Pancreas (tissue), 10 donors: ENCODE results near the gene CIRBP. TPM values are rescaled to one million over a fixed set of nuclear protein-coding genes. Genes with fewer than 3 reads are reported as not detected.

ENCODE experiments used
- ATAC-seq, 4 donors: fragments of 200-7000 bp; cut with Tn5 transposase; one replicate each; pipeline versions ENCODE4 v1.8.0 to v1.9.1; 2020; ENCODE audit warnings: mild to moderate bottlenecking in 4 of 4, moderate library complexity in 4 of 4
- DNase-seq, 6 donors: peaks; one replicate each; pipeline ENCODE4 v3.0.0-alpha.2; 2020
- FAIRE-seq: peaks from 2 replicates; lab custom pipeline; 2012; peaks lifted over from hg19 to GRCh38; lab: Jason Lieb, UNC
- H3K27ac ChIP-seq, 4 donors: fragments of 200-600 bp; sonication (generic); 1 replicate in 3 of 4; 2 replicates in 1 of 4; pipeline versions ENCODE4 v1.5.0 to v1.8.0; 2020
- H3K27me3 ChIP-seq, 4 donors: fragments of 200-600 bp; one replicate each; pipeline ENCODE4 v1.8.0; 2021
- H3K36me3 ChIP-seq, 3 donors: fragments of 200-600 bp; sonication (generic) in 1 of 3; one replicate each; pipeline versions ENCODE4 v1.5.0 to v1.8.0; 2020 to 2021
- H3K4me1 ChIP-seq, 3 donors: fragments of 200-600 bp; one replicate each; pipeline ENCODE4 v1.8.0; 2021
- H3K4me3 ChIP-seq, 4 donors: fragments of 200-600 bp; sonication (generic) in 2 of 4; one replicate each; pipeline versions ENCODE4 v1.5.0 to v1.8.0; 2020 to 2021
- H3K9me3 ChIP-seq, 4 donors: fragments of 200-600 bp; one replicate each; pipeline ENCODE4 v1.8.0; 2021
- CTCF ChIP-seq, 4 donors: fragments of 200-600 bp; sonication (generic) in 3 of 4; IDR thresholded peaks; one replicate each; pipeline versions ENCODE4 v1.5.0 to v1.8.0; 2021; ENCODE audit warnings: antibody characterized with exemption in 4 of 4
- WGBS, 2 donors: extraction: QIAGEN DNeasy Blood & Tissue Kit; methylation state at CpG; one replicate each; pipeline ENCODE4 v1.1.7; 2013; 5-methylcytosine and 5-hydroxymethylcytosine counted together
- intact Hi-C, 3 donors: fragments of 100-400 bp; cut with DNase I; formaldehyde crosslinking; loops; one replicate each; pipeline versions ENCODE4 v1.11.1 to v1.14.2; 2022
- polyA plus RNA-seq, 2 donors: library from polyadenylated mRNA; stranded (reverse); fragments of 200-250 nt; gene quantifications; one replicate each; pipeline ENCODE4 v1.2.3, GENCODE V29; 2013
- total RNA-seq, 6 donors: library from RNA; stranded (reverse); fragmentation: NEBNext Ultra II Directional in 4 of 6; extraction: Animal tissue kit (Norgen Biotek cat#: 25700) in 4 of 6; gene quantifications; one replicate each; pipeline versions ENCODE4 v1.2.1 to v1.2.4, GENCODE V29; 2021 to 2023
- donor health status: healthy with polysubstance abuse.
- donor health status: DM: no; HTN: no; CAD: no; lungs with moderate emphysema.
- donor health status: DM: no; HTN: no; CAD: no.
- donor health status: control.
- donor health status: control.
- donor health status: Bipolar disorder and iron deficiency.
- donor health status: DM: yes; HTN: yes; CAD: no.
- donor health status: DM: no; HTN: no; CAD: no.
- donor health status: DM: no; HTN: no; CAD: no.
- donor health status: DM: yes; HTN: yes; CAD: no.

Gene CIRBP
- total and polyA plus RNA-seq, 8 donors = 232 to 1,009 (median 539) TPM

DNA sequence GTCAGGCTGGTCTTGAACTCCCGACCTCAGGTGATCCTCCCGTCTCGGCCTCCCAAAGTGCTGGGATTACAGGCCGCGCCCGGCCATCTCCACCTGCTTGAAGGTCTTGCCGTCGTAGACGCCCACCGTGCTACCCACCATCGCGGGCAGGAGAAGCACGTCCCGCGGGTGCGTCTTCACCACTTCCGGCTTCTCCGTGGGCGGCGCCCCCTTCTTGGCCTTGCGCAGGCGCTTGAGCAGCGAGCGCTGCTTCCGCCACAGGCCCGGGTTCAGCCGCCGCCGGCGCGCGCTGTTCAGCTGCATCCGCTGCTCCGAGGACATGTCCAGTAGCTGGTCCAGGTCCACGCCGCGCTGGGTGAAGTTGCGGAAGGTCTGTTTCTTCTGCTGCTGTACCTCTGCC, 38.2 kb downstream of the CIRBP start:
- H3K9me3 ChIP-seq = no peaks in the 10 kb centered on the region
- peak in 2 of 6 donors; percentile 22 to 39 for DNase-seq
- no peaks in the 10 kb centered on the region for H3K27me3 ChIP-seq
- no peaks in the 10 kb centered on the region for H3K4me1 ChIP-seq
- no peak overlapping the region for H3K27ac ChIP-seq
- FAIRE-seq = no peak
- no peak overlapping the region for H3K4me3 ChIP-seq
- H3K36me3 ChIP-seq = no peaks in the 10 kb centered on the region
- no peak for TF ChIP-seq CTCF (IDR thresholded peaks at IDR 0.05)
- ATAC-seq = no peak
- intact Hi-C loops = no loop called here
- 89 to 92% methylated on average over 24 to 38 of the region's 38 CpGs for WGBS, 2 donors

- ATAC-seq = no peak
Measured at GRCh38 chr19:1307755-1308303, 38.7 kb downstream of the CIRBP start.

DNA sequence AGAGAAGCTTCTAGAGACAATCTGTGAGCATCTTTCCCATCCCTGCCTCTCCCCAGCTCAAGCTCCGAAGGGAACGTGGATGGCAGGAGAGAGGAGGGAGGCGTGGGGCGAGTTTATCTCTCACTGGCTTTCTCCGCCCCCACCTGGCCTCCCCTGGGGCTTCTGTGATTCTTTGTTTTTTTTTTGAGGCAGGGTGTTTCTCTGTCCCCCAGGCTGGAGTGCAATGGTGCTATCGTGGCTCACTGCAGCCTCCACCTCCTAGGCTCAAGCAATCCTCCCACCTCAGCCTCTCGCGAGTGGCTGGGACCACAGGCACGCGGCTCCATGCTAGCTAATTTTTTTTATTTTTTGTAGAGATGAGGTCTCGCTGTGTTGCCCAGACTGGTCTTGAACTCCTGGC, 39.6 kb downstream of the CIRBP start:
- WGBS, 2 donors = 57 to 68% methylated on average over 11 of the region's 11 CpGs
- H3K4me1 ChIP-seq = no peaks in the 10 kb centered on the region
- DNase-seq (no peak), FAIRE-seq (no peak), ATAC-seq (no peak)
- intact Hi-C loops = no loop called here
- no peaks in the 10 kb centered on the region for H3K27me3 ChIP-seq
- H3K36me3 ChIP-seq = no peaks in the 10 kb centered on the region
- no peaks in the 10 kb centered on the region for H3K9me3 ChIP-seq
- no peak overlapping the region for H3K27ac ChIP-seq
- TF ChIP-seq CTCF (IDR thresholded peaks at IDR 0.05) = no peak
- no peak overlapping the region for H3K4me3 ChIP-seq

More at GRCh38 chr19:1307755-1308303, 38.7 kb downstream of the CIRBP start:
- WGBS, 2 donors = 85 to 93% methylated on average over 19 to 20 of the region's 20 CpGs
- peak in 1 of 6 donors; percentile 47 for DNase-seq
- Histone ChIP-seq H3K9me3 (no peaks in the 10 kb centered on the region), H3K27me3 (no peaks in the 10 kb centered on the region), H3K4me1 (no peaks in the 10 kb centered on the region), H3K36me3 (no peaks in the 10 kb centered on the region), H3K27ac (no peak overlapping the region), H3K4me3 (no peak overlapping the region)
- TF ChIP-seq CTCF (IDR thresholded peaks at IDR 0.05) = no peak
- no peak for FAIRE-seq
- intact Hi-C loops = no loop called here

- intact Hi-C loops = no loop called here
- ATAC-seq = no peak
- Histone ChIP-seq H3K4me3 (no peak overlapping the region), H3K27me3 (peaks cover 0 to 5% (median 0%) of the 10 kb centered on the region in 4 donors), H3K27ac (no peak overlapping the region), H3K9me3 (no peaks in the 10 kb centered on the region), H3K4me1 (no peaks in the 10 kb centered on the region), H3K36me3 (no peaks in the 10 kb centered on the region)
- DNase-seq = peak in 1 of 6 donors; percentile 59
- no peak for FAIRE-seq
- 58 to 69% methylated on average over 28 of the region's 28 CpGs for WGBS, 2 donors
- TF ChIP-seq CTCF (IDR thresholded peaks at IDR 0.05) = no peak
Measured at GRCh38 chr19:1309977-1310852, 41.1 kb downstream of the CIRBP start.

DNA sequence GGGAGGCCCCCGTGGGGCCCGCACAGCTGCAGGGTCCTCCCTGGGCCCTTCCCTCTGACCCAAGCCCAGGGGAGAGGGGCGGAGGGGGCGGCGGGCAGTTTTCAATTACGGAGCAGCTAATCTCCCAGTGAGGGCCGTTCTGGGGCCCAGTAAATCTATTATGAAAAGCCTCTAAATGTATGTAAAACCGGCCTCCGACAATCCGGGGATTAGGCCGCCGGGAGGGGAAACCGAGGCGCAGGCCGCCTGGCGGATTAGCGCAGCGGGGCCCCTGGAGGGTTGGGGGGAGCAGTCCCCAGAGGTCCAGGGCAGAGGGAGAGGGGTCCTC, 41.7 kb downstream of the CIRBP start:
- Histone ChIP-seq H3K36me3 (no peaks in the 10 kb centered on the region), H3K4me3 (no peak overlapping the region), H3K4me1 (peaks cover 0 to 3% (median under 1%) of the 10 kb centered on the region in 3 donors), H3K9me3 (no peaks in the 10 kb centered on the region), H3K27ac (no peak overlapping the region), H3K27me3 (peaks cover 0 to 6% (median 0%) of the 10 kb centered on the region in 4 donors)
- intact Hi-C loops = no loop called here
- no peak for ATAC-seq
- no peak for TF ChIP-seq CTCF (IDR thresholded peaks at IDR 0.05)
- peak in 1 of 6 donors; percentile 33 for DNase-seq
- no peak for FAIRE-seq
- WGBS, 2 donors = 77 to 90% methylated on average over 18 of the region's 18 CpGs
